ENCODE measurements around the gene UBE3C. TPM values are rescaled to one million over a fixed set of nuclear protein-coding genes. Genes with fewer than 3 reads are reported as not detected.

The UBE3C gene
- polyA plus RNA-seq, 4 donors = 39.1 to 44.9 (median 42.9) TPM

DNA sequence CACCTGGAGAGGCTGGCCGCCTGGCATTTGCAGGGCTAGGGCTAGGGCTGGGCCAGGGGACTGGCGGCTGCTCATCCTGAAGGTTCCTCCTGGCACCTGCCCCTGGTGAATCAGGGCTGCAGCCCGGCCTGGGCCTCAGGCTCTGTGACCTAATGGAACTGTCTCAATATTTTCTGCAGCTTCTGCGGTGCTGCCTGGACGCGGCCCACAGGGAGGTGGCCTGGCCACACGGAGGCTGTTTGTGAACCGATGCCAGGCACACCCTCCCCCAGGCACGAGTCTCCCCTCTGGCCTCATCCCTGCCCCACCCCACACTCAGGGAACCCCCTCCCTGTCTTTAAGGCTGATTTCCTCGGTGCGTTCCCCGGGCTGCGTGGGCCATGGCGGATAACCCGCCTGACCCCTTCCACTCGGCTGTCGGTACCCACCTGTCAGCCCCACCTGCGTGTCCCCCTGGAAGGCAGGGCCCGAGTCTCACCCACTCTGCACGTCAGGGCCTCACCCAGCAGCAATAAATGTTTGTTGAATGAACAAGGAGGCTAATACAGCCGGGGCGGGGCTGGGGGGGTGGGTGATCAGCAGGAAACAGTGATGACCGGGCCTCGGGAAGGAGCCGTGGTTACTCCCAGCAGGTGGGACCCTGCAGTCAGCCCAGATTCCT is 143.5 kb downstream of the UBE3C start:
- no peak for DNase-seq (ENCODE audit: low read depth in 4 of 4, low spot score in 3 of 4)

- no peak for DNase-seq (ENCODE audit: low read depth in 4 of 4, low spot score in 3 of 4)
These were observed 145.7 kb downstream of the UBE3C start for GRCh38 chr7:157284229-157285014.

- DNase-seq (ENCODE audit: low read depth in 4 of 4, low spot score in 3 of 4) = no peak
These were observed 152.8 kb downstream of the UBE3C start for GRCh38 chr7:157291404-157292080.

DNA sequence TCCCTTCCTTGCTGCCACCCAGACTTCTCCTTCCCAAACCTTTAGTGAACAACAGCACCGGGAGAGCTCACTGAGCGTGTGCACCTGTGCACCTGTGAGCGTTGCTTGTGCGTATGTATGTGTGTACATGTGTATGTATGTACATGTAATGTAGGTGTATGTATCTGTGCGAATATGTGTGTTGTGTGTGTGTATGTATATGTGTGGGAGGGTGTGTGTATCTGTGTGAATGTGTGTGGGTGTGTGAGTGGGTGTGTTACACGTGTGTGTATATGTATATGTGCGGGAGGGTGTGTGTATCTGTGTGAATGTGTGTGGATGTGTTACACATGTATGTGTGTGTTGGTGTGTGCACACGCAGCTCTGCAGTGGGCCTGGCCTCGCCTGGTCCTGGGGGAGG is 153.5 kb downstream of the UBE3C start:
- no peak for DNase-seq (ENCODE audit: low read depth in 4 of 4, low spot score in 3 of 4)

GRCh38 chr7:157292770-157293412 is 154.2 kb downstream of the UBE3C start:
- DNase-seq (ENCODE audit: low read depth in 4 of 4, low spot score in 3 of 4) = no peak

- no peak for DNase-seq (ENCODE audit: low read depth in 4 of 4, low spot score in 3 of 4)
These were observed 154.7 kb downstream of the UBE3C start for GRCh38 chr7:157293413-157293788.

- DNase-seq (ENCODE audit: low read depth in 4 of 4, low spot score in 3 of 4) = no peak
These were observed 156.0 kb downstream of the UBE3C start for GRCh38 chr7:157294773-157295172.

DNA sequence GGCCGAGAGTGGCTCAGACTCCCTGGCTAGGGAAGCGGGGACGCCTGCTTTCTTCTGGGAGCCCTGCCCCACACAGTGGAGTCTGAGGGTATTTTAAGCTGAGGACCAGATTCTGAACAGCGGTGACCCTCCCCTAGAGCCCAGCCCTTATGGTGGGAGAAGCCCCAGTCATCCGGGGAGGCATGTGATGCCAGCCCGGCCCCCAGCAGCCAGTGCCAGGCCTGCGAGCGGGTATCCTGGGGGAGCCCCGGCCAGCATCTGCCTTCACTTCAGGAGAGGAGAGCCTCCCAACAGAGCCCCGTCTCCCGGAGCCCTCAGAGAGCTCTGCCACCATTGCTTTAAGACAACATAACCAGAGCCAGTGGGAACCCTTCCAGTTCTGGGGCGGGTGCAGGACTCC is 156.6 kb downstream of the UBE3C start:
- DNase-seq (ENCODE audit: low read depth in 4 of 4, low spot score in 3 of 4) = no peak

DNA sequence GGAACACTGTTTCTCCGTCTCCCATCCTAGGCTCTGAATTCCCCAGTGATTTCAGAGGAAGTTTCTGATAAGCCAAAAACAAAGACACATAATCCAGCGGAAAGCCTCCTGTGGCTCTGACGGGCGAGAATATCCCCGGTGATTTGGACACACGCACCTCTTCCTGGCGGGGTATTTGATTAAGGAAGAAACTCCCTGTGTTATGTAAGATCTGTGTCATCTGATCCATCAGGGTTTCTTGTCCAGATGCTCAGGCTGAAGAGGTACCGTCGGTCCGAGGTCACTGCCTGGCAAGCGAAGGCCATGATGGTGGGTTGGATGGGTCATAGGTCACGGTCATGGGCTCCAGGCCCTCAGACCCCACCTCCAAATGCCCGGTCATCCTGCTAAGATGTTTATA is 158.5 kb downstream of the UBE3C start:
- no peak for DNase-seq (ENCODE audit: low read depth in 4 of 4, low spot score in 3 of 4)

DNA sequence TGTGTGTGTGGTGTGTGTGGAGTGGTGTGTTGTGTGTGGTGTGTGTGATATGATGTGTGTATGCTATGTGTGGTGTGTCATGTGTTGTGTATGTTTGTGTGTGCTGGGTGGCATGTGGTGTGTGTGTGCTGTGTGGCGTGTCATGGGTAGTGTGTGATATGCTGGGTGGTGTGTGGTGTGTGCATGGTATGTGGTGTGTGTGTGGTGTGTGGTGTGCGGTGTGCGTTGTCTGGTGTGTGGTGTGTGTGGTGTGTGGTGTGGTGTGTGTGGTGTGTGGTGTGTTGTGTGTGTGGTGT is 160.5 kb downstream of the UBE3C start:
- DNase-seq (ENCODE audit: low read depth in 4 of 4, low spot score in 3 of 4) = no peak

- DNase-seq (ENCODE audit: low read depth in 4 of 4, low spot score in 3 of 4) = no peak
These were observed 161.1 kb downstream of the UBE3C start for GRCh38 chr7:157299613-157300368.

GRCh38 chr7:157300369-157300825 is 161.7 kb downstream of the UBE3C start:
- DNase-seq (ENCODE audit: low read depth in 4 of 4, low spot score in 3 of 4) = no peak

GRCh38 chr7:157301610-157302120 is 162.9 kb downstream of the UBE3C start:
- no peak for DNase-seq (ENCODE audit: low read depth in 4 of 4, low spot score in 3 of 4)

DNA sequence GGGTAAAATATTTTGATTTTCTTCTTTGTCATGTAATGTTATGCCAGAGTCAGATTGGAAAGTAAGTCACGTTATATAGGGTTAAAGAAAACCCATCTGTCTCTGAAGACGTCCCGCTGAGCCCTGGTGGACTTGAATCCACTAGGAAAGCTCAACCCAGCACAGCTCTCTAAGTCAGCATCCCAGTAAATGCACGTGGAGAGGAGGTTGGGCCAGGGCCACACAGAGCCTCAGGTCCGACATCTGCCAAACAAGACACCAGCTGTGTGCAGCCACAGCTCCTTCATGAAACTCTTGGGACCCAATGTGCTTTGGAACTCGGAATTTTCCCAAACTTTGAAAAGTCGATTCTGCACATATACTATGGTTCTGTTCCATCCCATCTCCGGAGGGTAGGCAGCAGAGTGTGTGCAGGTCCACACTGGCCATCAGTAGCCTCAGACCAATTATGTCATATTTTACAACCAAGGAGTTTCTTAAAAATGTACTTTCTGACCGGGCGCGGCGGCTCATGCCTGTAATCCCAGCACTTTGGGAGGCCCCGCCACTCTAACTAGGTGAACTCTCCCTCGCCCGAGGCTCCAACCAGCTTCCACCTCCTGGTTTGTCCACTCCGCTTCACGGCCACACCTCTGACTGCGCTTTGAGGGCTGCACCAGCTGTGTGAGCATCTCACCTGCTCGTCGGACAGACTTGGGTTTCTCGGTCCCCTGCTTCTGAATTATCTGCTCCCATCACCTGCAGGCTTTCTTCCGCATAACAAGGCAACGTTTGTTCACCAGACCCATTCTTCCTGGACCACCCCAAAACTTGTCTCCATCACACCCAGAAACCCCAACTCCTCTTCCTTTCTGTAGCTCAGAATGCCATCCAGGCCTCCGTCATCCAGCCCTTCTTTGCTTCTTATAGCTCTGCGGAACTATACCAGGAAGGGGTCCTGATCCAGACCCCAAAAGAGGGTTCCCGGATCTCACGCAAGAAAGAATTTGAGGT is 168.4 kb downstream of the UBE3C start:
- no peak for DNase-seq (ENCODE audit: low read depth in 4 of 4, low spot score in 3 of 4)

- DNase-seq (ENCODE audit: low read depth in 4 of 4, low spot score in 3 of 4) = no peak
These were observed 171.4 kb downstream of the UBE3C start for GRCh38 chr7:157309988-157310668.

GRCh38 chr7:157310676-157311185 is 172.0 kb downstream of the UBE3C start:
- DNase-seq (ENCODE audit: low read depth in 4 of 4, low spot score in 3 of 4) = no peak

- DNase-seq (ENCODE audit: low read depth in 4 of 4, low spot score in 3 of 4) = no peak
These were observed 174.2 kb downstream of the UBE3C start for GRCh38 chr7:157312941-157313340.

DNA sequence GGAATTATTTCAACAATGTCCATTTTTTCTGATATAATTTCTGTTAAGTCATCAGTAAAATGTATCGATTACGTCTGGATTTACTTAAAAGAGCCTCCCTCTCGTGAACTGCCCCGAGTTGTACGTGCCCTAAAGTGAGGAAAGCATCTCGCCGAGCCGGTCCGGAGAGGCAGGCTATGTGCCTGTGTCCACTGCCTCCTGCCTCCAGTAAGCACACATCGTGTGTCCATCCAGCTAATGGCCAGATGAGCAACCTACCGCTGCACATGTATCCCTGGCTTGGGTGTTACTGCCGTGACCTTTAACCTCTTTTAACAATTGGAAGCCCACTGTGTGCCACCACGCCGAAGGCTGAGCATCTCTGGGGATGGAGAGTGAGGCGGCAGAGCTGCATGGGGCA is 174.9 kb downstream of the UBE3C start:
- DNase-seq (ENCODE audit: low read depth in 4 of 4, low spot score in 3 of 4) = no peak

All from right renal pelvis (tissue), 4 donors.